ENCODE measurements around the gene CDH12.
"Not testable (repeated sequence)": the region's sequence is repeated elsewhere in the genome, so short reads cannot be mapped to it uniquely, and the experiment has no call there.

The CDH12 gene

DNA sequence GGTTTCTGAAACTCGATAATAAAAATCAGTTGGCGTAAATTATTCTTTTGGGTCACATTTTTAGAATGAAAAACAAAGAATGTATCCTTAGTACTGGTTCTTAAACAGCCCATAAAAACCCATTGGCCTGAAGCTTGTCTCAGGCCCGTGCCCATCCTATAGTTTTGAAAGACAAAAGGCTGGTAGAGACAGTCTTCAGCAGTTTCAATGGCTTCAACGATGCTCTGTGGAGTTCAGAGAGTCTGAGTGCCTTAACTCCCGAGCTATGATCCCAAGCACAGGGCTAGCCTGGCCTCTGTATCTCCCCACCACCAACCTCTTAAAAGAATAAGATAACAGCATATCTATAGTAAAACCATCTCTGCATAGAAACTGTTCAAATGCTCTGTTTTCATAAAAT is 595.0 kb downstream of the CDH12 start:
- WGBS, 2 experiments (ENCODE audit: insufficient coverage in 2 of 2), result 20 to 37% methylated on average over 1 to 2 of the region's 5 CpGs
- Histone ChIP-seq H3K4me1 (ENCODE audit: control insufficient read depth, insufficient read depth, low read length, poor library complexity, severe bottlenecking) (no peaks in the 10 kb centered on the region), H3K27ac (ENCODE audit: low read depth, low read length, severe bottlenecking) (no peak overlapping the region), H3K36me3 (ENCODE audit: control insufficient read depth, insufficient read depth, low read length) (no peaks in the 10 kb centered on the region), H3K4me3 (ENCODE audit: extremely low read depth, insufficient read depth, low read length, poor library complexity, severe bottlenecking) (no peak overlapping the region), H3K9me3 (ENCODE audit: control insufficient read depth, low read length) (no peaks in the 10 kb centered on the region)

DNA sequence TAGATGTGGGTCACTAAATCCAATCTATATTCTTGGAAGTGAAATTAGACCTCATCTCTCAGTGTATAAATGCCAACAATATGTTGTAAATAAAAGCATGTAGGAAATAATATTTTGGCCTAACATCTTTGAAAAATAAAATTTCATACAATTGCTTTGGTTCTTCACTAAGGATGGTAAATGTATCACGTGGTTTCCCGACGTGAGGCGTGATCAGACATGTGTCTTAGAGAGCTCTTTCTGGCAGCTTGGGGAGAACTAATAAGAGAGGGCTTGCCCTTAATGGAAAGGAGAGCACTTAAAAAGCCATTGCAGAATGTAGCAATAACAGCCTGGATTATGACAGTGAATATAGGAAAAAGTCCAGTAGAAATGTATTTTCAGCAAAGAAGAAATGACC is 602.6 kb downstream of the CDH12 start:
- WGBS, 2 experiments (ENCODE audit: insufficient coverage in 2 of 2), result 75% methylated on average over 4 of the region's 4 CpGs
- no peaks in the 10 kb centered on the region for H3K36me3 ChIP-seq (ENCODE audit: control insufficient read depth, insufficient read depth, low read length)
- H3K27ac ChIP-seq (ENCODE audit: low read depth, low read length, severe bottlenecking), result no peak overlapping the region
- no peaks in the 10 kb centered on the region for H3K9me3 ChIP-seq (ENCODE audit: control insufficient read depth, low read length)
- no peak overlapping the region for H3K4me3 ChIP-seq (ENCODE audit: extremely low read depth, insufficient read depth, low read length, poor library complexity, severe bottlenecking)
- no peaks in the 10 kb centered on the region for H3K4me1 ChIP-seq (ENCODE audit: control insufficient read depth, insufficient read depth, low read length, poor library complexity, severe bottlenecking)

DNA sequence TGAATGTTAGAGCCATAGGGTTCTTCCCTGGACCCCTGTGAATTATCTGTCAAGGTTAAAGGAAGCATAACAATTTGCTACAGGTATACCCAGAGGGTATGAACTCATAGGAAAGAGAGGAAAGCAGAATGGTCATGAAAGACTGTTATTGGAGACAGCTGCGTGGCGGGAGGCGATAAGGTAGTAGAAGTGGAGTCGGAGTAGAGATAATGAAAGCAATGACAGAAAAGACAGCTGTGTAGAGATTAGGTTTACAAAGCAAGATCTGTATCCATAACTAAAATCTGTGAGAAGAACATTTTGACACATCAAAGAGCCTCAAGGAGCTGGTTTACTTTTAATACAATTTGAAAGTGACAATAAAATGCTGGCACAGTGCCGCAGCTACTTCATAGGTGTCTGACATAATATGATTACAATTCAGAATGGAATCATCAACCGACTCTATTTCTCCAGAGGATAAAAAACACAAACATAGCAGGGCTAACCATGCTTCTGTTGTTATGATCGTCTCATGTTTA is 603.9 kb downstream of the CDH12 start:
- 92 to 96% methylated on average over 5 of the region's 7 CpGs for WGBS, 2 experiments (ENCODE audit: insufficient coverage in 2 of 2)
- no peaks in the 10 kb centered on the region for H3K36me3 ChIP-seq (ENCODE audit: control insufficient read depth, insufficient read depth, low read length)
- no peaks in the 10 kb centered on the region for H3K9me3 ChIP-seq (ENCODE audit: control insufficient read depth, low read length)
- H3K4me1 ChIP-seq (ENCODE audit: control insufficient read depth, insufficient read depth, low read length, poor library complexity, severe bottlenecking), result no peaks in the 10 kb centered on the region
- no peak overlapping the region for H3K27ac ChIP-seq (ENCODE audit: low read depth, low read length, severe bottlenecking)
- H3K4me3 ChIP-seq (ENCODE audit: extremely low read depth, insufficient read depth, low read length, poor library complexity, severe bottlenecking), result no peak overlapping the region

DNA sequence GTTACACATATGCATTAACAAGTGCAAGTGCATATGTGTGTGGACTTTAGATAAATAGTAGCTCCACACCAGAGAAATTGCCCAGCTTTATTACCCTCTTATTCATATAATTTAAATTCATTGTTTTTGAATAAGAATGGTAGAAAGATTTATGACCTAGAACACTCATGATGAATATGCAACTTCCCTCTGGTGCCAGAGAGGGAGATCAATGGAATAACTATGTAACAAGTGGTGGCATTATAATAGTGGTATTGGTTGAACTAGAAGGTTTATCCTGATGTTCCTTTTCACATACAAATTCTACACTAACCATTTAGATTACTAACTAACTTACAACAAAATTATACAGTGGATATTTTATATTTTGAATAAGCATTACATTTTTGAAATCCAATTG is 607.4 kb downstream of the CDH12 start:
- Histone ChIP-seq H3K36me3 (ENCODE audit: control insufficient read depth, insufficient read depth, low read length) (no peaks in the 10 kb centered on the region), H3K9me3 (ENCODE audit: control insufficient read depth, low read length) (no peaks in the 10 kb centered on the region), H3K4me1 (ENCODE audit: control insufficient read depth, insufficient read depth, low read length, poor library complexity, severe bottlenecking) (no peaks in the 10 kb centered on the region), H3K4me3 (ENCODE audit: extremely low read depth, insufficient read depth, low read length, poor library complexity, severe bottlenecking) (no peak overlapping the region), H3K27ac (ENCODE audit: low read depth, low read length, severe bottlenecking) (no peak overlapping the region)

DNA sequence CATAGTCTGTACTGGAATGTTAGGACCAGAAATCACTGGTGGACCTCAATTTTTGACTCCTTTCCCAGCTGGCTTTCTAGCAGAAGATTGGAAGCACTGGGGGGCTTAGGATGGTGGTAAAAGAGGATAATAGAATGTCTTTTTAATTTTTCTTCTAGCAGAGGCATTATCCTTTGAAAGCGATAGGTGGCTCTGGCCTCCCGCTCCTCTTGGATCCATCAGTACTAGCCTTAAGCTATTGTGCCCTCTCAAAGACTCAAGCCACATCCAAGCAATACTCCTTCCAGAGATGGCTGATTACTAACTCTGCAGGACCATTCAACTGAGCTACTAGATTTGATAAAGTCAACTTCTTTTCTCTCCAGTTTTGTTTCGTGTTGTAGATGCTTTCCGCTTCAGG is 610.6 kb downstream of the CDH12 start:
- H3K4me3 ChIP-seq (ENCODE audit: extremely low read depth, insufficient read depth, low read length, poor library complexity, severe bottlenecking), result no peak overlapping the region
- 57 to 62% methylated on average over 2 of the region's 4 CpGs for WGBS, 2 experiments (ENCODE audit: insufficient coverage in 2 of 2)
- no peak overlapping the region for H3K27ac ChIP-seq (ENCODE audit: low read depth, low read length, severe bottlenecking)
- no peaks in the 10 kb centered on the region for H3K36me3 ChIP-seq (ENCODE audit: control insufficient read depth, insufficient read depth, low read length)
- H3K4me1 ChIP-seq (ENCODE audit: control insufficient read depth, insufficient read depth, low read length, poor library complexity, severe bottlenecking), result no peaks in the 10 kb centered on the region
- no peaks in the 10 kb centered on the region for H3K9me3 ChIP-seq (ENCODE audit: control insufficient read depth, low read length)

DNA sequence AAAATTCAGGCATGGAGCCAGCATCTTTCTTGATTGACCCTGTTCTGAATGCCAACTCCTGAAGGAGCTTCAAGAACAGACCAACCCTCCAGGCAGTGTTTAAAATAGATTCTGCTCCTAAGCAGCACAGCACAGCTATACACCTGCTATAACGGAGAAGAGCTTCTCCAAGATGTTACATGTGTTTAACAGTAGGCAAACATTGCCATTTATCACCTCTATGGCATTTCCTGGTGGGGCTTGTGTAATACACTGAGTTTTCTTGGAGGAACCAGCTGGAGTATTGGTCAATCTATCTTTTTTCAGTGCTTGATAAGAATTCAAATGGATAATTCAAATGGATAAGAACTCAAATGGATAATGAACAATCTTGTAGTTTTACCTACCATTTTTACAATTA is 615.1 kb downstream of the CDH12 start:
- Histone ChIP-seq H3K9me3 (ENCODE audit: control insufficient read depth, low read length) (no peaks in the 10 kb centered on the region), H3K27ac (ENCODE audit: low read depth, low read length, severe bottlenecking) (no peak overlapping the region), H3K4me1 (ENCODE audit: control insufficient read depth, insufficient read depth, low read length, poor library complexity, severe bottlenecking) (no peaks in the 10 kb centered on the region), H3K36me3 (ENCODE audit: control insufficient read depth, insufficient read depth, low read length) (no peaks in the 10 kb centered on the region), H3K4me3 (ENCODE audit: extremely low read depth, insufficient read depth, low read length, poor library complexity, severe bottlenecking) (no peak overlapping the region)
- WGBS, 2 experiments (ENCODE audit: insufficient coverage in 2 of 2), result no CpG with 5 or more reads among the region's 1 CpG

DNA sequence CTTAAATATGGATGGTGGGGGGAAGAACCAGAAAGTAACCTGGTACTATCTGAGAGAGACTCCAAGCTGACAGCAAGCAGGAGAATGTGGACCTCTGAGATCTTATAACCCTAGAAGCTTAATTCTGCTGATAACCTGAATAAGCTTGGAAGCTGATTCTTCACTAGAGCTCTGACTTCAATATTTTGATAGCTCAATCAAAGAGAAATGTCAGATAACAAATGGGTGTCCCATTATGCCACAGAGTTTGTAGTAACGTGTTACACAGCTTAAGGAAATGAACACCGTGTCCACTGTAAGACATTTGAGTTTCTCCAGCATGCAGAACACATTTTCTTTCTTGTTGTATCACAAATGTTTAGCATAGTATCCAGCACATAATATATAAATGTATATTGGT is 626.7 kb downstream of the CDH12 start:
- Histone ChIP-seq H3K9me3 (ENCODE audit: control insufficient read depth, low read length) (no peaks in the 10 kb centered on the region), H3K4me1 (ENCODE audit: control insufficient read depth, insufficient read depth, low read length, poor library complexity, severe bottlenecking) (no peaks in the 10 kb centered on the region), H3K27ac (ENCODE audit: low read depth, low read length, severe bottlenecking) (no peak overlapping the region), H3K4me3 (ENCODE audit: extremely low read depth, insufficient read depth, low read length, poor library complexity, severe bottlenecking) (no peak overlapping the region), H3K36me3 (ENCODE audit: control insufficient read depth, insufficient read depth, low read length) (no peaks in the 10 kb centered on the region)
- 67 to 100% methylated on average over 1 to 2 of the region's 2 CpGs for WGBS, 2 experiments (ENCODE audit: insufficient coverage in 2 of 2)

DNA sequence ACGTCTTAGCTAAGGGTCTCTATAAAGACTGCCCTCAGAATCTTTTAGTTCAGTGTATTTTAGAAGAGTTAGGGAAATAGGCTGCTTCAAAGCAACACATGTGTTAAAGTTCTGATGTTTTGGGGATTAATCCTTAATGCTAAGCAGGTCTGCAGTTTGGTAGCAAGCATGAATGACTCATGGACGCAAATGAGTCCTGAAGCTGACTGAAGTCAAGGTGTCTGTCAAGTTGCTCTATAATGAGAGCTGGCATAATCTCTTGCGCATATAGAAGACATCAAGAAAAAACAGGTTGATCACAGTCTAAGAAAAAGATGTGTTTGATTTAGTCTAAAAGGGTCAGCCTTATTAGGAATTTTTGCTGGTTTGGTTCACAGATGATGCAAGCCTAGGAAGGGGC is 630.1 kb downstream of the CDH12 start:
- Histone ChIP-seq H3K4me3 (ENCODE audit: extremely low read depth, insufficient read depth, low read length, poor library complexity, severe bottlenecking) (no peak overlapping the region), H3K27ac (ENCODE audit: low read depth, low read length, severe bottlenecking) (no peak overlapping the region), H3K4me1 (ENCODE audit: control insufficient read depth, insufficient read depth, low read length, poor library complexity, severe bottlenecking) (no peaks in the 10 kb centered on the region), H3K9me3 (ENCODE audit: control insufficient read depth, low read length) (no peaks in the 10 kb centered on the region), H3K36me3 (ENCODE audit: control insufficient read depth, insufficient read depth, low read length) (no peaks in the 10 kb centered on the region)
- 93 to 95% methylated on average over 3 of the region's 3 CpGs for WGBS, 2 experiments (ENCODE audit: insufficient coverage in 2 of 2)

DNA sequence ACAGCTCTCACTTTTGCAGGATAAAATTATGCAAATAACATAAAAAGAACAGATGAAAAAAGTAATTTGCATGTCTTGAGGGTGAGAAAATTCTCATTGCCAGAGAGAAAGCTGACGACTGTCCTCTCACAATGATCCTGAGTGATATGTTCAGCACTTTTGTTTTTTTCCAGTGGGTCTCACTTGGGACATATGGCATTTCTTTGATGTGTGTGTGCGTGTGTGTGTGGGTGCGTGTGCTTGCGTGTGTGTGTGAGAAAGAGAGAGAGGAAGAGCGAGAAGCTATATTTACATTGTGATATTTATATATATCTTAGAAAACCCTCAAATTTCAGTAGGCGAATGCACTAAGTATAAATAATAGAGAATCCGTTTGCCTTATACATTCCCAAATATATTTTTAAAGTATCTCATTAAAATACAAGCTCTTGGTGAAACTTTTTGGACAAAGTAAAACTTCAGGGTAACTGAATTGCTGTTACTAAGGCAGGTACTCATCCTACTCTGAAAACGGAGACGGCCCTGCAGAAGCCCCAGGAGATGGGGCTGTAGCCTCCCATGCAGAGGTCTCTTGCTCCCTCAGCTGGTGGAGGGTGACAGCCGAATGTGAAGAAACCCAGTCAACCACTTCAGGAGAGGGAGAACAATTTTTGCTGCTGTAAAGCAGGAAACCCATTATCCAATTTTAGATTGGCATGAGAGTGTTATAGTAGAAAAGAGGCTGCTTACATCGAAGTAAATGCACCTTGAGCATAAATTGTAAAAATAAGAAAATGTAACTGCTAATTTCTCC is 639.2 kb downstream of the CDH12 start:
- WGBS, 2 experiments (ENCODE audit: insufficient coverage in 2 of 2), result 20% methylated on average over 2 of the region's 11 CpGs; no CpG with 5 or more reads in 1 of the 2 experiments
- H3K4me1 ChIP-seq (ENCODE audit: control insufficient read depth, insufficient read depth, low read length, poor library complexity, severe bottlenecking), result not testable (repeated sequence)

DNA sequence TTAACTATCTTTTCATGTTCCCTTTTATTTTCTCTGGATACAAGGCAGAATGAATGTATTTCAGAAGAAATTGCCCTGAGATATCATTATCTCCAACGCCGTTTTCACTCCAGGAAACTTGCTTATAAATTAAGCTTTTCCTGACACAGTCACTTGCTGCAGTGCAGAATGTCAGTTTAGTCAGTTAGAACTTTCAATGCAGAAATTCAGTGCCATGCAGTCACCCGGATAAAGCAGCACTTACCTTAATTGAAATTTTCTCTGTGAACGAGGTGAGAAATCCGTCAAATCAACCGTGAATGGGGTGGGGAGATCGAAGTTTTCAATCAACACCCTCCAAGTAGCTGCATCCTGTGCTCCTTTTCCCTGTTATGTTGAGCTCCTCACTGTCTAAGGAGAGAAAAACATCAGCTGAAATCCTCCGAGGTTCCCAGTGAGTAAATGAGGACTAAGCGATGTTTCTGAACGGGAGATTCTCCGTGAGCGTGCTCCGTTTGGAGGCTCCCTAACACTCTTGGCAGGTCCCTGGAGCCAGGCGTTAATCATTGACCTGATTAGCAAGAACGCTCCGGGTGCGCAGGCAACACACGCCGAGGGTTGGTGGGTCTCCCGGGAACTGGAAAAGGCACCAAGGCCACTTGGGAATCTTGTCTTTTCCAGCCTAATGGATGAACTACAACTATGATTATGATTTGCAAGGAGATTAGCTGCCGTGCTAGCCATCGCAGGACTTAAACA is 640.7 kb downstream of the CDH12 start:
- not testable (repeated sequence) for H3K27ac ChIP-seq (ENCODE audit: low read depth, low read length, severe bottlenecking); H3K4me3 ChIP-seq (ENCODE audit: extremely low read depth, insufficient read depth, low read length, poor library complexity, severe bottlenecking); H3K4me1 ChIP-seq (ENCODE audit: control insufficient read depth, insufficient read depth, low read length, poor library complexity, severe bottlenecking); H3K36me3 ChIP-seq (ENCODE audit: control insufficient read depth, insufficient read depth, low read length); H3K9me3 ChIP-seq (ENCODE audit: control insufficient read depth, low read length)
- WGBS, 2 experiments (ENCODE audit: insufficient coverage in 2 of 2), result 90 to 100% methylated on average over 1 to 2 of the region's 22 CpGs

More for the DNA sequence above, 639.2 kb downstream of the CDH12 start:
- not testable (repeated sequence) for H3K36me3 ChIP-seq (ENCODE audit: control insufficient read depth, insufficient read depth, low read length); H3K9me3 ChIP-seq (ENCODE audit: control insufficient read depth, low read length); H3K4me3 ChIP-seq (ENCODE audit: extremely low read depth, insufficient read depth, low read length, poor library complexity, severe bottlenecking); H3K27ac ChIP-seq (ENCODE audit: low read depth, low read length, severe bottlenecking)

DNA sequence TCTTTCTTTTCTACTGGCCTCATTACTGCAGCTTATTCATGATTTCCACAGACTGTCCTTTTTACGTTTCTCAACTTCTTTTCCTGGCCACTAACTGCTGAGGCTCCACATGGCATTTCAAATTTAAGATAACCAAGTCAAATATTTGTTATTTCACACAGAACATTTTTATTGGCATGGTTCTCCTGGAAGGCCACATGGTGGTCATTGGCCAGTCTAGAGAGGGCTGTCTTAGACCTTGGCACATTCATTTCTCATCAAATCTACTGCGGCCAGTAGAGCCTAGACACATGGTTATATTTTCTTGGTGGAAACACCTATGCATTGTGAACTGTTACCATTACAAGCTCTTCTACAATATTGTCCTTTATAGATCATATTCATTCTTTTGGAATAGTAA is 644.7 kb downstream of the CDH12 start:
- not testable (repeated sequence) for H3K4me3 ChIP-seq (ENCODE audit: extremely low read depth, insufficient read depth, low read length, poor library complexity, severe bottlenecking); H3K9me3 ChIP-seq (ENCODE audit: control insufficient read depth, low read length); H3K4me1 ChIP-seq (ENCODE audit: control insufficient read depth, insufficient read depth, low read length, poor library complexity, severe bottlenecking); H3K27ac ChIP-seq (ENCODE audit: low read depth, low read length, severe bottlenecking); H3K36me3 ChIP-seq (ENCODE audit: control insufficient read depth, insufficient read depth, low read length)
- 88 to 100% methylated on average over 1 of the region's 2 CpGs for WGBS, 2 experiments (ENCODE audit: insufficient coverage in 2 of 2)
